Inflammatory macrophage treated with lipopolysaccharide for 1 hour (primary cell): ENCODE measurements around the gene TMEM218.
"Not testable (repeated sequence)": the region's sequence is repeated elsewhere in the genome, so short reads cannot be mapped to it uniquely, and the experiment has no call there.

Source experiments
- DNase-seq, 2 donors: peaks; one replicate each; pipeline ENCODE4 v3.0.0-alpha.2; 2020 to 2022

Gene TMEM218

DNA sequence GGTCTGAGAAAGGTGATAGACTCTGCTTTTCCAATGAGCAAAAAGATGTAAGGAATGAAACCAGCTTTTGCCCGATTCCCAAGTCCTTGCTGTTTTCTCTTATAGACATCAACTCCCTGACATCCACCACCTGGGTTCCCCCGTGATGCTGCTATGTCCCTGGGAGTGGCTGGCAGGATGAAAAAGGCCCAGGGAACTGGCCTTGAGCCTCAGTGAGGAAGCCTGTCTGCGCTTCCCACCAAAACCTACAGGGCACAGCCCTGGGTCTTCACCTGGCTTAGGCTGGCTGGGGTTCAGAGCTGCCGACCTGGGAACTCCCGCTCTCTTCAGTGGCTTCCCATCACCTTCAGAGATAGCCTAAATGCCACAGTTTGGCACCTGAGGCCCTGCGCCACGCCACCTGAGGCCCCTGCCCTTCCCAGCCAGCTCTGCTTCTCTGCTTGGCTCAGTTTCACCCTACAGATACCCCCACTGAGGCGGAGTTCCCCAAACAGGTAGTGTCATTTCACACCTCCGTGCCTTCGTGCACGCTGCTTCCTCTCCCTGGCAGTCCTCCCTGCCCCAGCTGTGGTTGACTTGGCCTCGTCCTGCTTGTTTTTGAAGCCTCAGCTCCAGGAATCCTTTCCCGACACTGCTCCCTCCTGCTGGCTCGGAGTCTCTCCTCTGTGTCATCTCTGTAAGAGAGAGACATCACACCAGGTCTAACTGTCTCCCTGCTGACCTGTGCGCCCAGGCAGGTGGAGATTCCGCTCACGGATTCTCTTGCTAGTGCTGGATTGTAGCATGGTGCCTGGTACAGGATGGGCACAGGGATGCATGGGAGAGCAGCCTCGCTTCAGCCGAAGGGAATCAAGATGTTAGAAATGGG is 37.6 kb downstream of the TMEM218 start:
- no peak for DNase-seq

DNA sequence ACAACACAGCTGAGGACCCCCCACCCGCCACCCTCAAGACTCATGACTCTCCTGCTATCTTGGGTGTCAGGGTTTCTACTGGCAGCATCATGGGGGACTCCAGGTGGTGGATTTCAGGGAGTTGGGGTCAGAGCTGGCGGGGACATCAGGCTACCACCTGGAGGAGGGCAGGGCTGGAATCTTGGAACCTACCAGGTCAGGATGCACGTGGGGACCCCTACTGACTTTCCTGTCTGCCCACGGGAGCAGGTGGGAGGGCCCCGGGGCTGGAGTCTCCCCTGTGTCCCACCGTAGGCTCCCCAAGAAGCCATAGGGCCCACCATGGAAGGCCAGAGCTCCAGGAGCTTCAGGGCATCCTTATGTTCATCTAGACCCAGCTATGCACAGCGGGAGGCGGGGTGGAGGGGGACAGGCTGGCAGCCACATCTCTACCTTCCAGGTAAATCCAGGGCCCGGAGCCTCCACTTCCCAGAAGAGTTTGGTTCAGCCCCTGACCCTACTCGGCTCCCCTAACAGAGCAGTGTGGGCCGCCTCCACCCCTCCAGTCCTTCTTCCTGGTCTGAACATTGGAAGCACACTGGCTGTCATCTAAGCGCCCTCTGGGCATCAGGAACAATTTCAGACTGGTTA is 38.4 kb downstream of the TMEM218 start:
- no peak for DNase-seq

DNA sequence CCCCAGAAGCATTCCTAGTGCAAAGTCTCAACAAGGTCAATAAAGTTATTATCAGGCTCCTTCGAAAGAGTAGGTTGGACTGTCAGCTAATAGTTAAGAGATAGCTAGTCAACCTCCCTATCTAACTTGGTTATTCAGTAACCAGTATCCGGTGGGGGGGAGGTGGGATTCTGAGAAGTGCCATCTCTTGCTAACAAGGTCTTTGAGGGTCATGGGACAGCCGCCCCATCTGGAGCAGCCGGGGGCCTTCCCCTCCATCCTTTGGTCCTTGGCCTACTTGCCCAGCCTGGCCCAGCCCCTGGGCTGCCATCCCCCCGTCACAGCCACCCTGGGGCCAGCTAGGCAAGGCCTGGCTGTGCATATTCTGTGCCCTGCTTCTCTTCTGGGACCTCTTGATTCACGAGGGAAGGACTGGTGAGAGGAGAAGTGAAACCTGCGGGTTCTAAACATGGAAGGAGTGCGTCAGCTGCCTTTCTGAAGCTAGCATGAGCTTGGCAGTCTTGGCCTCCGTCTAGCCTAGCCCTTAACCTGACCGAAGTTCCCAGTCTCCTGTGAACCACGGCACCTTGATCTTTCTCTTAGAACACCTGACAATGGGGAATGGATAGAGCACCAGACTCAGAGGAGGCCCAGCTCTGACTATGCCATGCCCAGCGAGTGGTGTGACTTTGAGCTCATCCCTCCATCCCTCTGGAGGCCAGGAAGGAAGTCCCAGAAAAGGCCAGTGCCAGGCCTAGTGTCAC is 39.0 kb downstream of the TMEM218 start:
- DNase-seq = peak; percentile 73 to 75

DNA sequence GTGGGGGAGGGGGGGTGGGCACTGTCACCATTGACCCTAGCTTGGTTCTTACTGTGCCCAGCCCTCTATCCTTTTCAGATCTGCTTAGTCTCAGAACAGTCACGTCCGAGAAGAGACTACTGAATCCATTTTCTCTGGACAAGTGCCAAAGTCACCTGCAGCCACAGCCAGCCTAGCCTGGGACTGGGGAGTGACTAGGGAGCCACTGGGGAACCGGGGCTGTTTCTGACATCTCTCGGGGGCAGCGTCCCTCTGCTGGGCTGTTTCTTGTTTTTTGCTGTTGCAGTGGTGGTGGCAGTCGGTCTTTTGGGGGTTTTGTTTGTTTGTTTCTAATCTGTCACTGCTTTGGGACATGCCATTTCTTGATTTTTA is 39.6 kb downstream of the TMEM218 start:
- DNase-seq = no peak

DNA sequence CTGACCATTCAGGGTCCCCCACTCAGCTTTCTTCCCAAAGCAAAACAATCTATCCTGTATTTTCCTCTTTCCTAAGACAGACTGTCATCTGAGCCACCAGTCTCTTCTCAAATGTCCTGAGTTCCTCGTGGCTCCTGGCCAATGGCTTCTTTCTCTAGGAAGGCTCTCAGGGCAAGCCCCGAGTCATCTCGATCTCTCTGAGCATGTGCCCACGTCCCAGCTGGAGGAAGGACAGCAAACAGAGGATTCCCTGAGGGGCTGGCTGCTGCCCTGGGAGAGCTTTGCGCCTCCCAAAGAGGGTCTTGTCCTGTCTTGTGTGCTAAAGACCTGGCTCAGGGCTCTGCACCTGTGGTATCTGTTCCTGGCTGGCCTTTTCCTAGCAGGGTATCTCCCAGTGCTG is 40.0 kb downstream of the TMEM218 start:
- peak in 1 of 2 donors; percentile 64 for DNase-seq

DNA sequence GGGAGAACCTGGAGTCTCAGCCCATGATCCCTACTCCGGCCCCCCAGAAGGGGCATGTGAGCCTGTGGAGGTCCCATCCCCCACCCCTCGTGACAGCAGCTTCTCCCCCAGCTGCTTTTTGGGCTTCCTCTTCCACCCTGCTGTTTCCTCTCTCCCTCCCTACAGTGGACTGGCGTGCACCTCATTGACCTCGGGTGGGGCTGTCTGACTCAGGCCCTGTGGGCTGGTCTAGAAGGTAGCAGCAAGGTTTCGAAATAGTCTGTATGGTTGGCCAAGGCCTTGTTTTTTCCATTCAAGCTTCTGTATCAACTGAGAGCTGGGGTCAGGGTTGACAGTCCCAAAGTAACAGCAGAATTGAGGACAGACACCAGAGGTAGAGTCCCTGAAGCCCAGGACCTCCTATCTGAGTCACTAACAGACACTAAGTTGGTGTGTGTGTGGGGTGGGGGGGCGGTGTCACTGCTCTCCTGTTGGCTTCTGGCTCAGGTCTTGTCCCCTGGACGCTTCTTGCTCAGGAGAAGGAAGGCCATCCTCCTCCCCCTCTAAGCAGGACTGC is 40.6 kb downstream of the TMEM218 start:
- peak; percentile 86 to 92 for DNase-seq

DNA sequence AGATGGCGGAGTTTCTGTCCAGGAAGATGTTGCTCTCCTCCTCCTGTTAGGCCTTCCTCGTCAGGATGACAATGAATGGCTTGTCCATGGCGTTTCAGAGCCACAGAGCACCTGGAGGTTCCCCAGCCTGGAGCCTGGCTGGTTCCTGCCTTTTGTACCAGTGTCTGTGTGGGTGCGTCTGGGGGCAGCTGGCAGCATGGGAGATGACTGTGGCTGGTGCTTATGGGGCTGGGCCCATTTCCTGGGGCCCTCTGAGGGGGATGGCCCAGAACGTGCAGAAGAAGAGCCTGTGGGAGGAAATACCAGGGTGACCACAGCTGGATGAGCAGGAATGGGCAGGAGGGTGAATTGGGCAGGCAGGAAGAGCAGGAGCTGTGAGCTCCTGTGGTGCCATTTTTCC is 41.6 kb downstream of the TMEM218 start:
- peak in 1 of 2 donors; percentile 39 for DNase-seq

DNA sequence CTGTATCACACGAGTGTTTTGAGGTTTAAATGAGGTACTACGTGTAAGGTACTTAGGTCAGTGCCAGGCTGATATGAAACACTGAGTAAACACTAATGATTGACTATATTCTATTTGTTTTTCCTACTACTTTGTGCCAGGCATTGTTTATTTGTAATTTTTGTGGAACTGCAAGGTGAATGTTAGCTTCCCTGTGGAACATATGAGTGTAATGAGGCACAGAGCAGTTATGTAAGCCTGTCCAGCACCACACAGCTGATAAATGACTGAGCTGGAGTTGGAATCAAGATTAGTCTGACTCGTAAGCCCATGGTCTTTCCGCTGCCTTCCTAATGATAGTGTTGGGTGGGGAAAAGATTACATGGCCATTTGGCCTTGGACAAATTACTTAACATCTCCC is 42.4 kb downstream of the TMEM218 start:
- peak in 1 of 2 donors; percentile 21 for DNase-seq

DNA sequence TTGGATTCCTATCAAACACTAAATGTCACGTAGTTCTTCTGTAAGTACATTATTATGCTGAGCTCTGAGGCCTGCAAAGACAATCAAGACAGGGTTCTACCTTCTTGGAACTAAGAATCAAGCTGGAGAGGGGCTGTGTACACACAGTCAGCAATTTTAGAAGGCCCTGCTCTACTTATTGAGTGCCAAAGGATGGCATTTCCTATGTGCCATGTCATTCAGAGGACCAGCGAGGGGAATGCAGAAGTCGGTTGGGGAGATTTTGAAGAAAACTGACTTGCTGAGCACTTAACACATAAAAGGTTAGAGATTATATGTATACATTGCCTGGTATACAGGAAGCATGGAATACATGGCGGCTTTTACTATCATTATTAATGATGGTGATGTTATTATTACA is 43.1 kb downstream of the TMEM218 start:
- DNase-seq = no peak

DNA sequence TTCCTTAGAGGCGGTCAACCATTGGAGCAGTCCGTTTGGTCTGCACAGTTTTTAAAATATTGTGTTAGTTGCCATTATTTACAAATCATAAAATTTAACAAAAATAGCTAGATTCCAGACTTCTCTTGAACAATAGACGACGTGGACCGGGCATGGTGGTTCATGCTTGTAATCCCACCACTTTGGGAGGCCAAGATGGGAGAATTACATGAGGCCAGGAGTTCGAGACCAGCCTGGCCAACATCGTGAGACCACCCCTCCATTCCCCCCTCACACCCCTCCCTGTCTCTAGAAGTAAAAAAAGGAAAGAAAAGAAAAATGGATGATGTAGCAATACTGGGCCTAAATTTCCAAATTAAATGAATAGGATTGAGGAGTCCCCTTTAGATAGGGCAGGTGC is 47.4 kb downstream of the TMEM218 start:
- no peak for DNase-seq

DNA sequence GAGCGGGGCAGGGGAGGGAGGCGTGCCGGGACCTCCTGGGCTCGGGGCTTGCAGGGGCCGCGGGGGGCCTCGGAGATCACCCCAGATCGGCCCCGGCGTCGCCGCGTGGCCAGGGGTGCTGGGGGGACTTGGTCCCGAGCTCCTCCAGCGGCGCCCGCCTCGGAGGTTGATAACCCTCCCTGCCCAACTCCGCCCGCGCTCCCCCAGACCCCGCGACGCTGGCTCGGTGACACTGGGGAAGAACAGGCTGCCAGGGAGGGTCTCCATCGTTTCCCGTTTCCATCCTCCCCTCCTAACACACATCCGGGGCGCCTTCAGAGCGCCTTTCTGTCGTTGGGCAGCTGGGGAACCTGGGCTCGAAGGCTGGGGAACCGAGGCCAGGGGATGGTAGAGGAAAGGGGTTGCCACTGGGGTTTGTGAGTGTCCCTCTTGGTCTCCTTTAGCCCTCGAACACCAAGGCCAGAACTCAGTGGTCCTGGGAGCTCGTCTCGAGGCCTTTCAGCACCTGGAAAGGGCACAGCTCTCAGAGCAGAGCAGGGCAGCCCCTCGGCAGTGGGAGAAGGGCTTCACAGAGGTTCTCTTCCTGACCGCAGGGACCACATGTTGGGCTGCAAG is 47.9 kb downstream of the TMEM218 start:
- no peak for DNase-seq

DNA sequence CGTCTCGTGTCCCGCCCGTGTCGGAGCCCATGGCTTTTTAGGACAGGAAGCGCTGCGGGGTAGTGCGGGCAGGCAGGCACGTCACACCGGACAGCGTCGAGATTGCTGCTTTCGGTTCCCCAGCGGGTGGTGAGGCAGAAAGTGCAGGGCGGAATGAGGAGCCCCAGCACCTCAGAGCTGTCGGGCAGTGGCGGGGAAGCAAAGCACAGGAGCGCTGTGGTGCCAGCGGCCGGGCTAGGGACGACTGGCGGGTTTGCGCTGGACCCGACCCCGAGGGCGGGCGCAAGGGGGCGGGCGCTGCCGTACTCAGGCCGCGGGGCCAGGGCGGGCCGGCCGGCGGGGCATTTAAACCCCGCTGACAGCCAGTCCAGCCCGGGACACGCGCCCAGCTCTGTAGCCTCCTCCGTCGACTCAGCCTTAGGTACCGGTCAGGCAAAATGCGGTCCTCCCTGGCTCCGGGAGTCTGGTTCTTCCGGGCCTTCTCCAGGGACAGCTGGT is 48.4 kb downstream of the TMEM218 start, which contains the start of gene SLC37A2:
Gene SLC37A2 (plus strand): TSS at position 375 of the 498 bp plus-strand sequence. CDS start 63 bp downstream, at position 438.
- peak; percentile 72 to 76 for DNase-seq

DNA sequence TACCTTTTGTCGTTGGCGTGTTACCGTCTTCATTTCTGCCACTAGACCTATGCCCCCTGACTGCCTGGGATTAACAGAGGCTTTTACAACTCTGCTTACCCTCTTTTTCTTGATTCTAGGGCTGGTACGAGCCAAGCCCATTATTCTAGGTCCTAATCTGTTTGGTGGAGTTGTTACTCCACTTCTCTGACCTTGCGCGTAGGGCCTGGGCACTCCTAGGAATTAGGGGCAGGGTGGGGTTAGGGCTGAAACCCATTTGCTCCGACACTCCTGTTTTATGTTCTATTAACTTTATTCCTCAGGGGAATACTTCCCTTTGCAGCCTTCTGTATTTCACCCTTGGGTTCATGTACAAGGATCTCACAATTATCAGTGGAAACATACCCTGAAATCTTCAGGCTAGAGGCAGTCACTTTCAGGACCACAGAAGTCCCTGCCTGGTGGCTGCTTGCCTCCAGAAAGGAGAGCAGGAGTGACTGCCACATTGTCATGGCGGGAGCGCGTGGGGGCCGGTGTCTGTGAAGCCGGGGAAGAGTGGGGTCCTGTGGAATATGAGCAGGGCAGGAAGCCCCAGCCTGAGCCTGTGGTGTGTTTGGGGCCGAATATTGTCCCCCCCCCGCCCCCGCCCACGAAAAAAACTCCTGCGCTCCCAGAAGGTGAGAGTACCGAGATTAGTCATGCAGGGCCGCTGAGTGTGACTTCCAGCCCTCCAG is 49.1 kb downstream of the TMEM218 start:
- no peak for DNase-seq

DNA sequence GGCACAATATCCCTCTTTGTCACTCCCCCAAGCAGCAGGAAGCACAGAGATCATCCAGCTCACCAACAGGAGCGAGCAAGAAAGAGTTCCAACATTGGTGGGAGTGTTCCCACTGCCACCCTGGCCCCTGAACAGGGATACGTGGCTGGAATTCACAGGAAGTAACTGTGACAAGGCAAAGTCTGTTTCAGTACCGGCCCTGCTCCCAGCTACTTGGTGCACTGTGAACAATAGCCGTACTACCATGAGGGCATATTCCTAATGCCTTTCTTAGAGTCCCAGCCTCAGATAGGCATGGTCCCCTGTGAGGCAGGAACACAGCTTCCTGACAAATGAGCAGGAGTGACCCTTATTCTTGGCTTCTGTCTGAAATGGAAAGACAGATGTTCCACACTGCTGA is 50.1 kb downstream of the TMEM218 start:
- DNase-seq = no peak

DNA sequence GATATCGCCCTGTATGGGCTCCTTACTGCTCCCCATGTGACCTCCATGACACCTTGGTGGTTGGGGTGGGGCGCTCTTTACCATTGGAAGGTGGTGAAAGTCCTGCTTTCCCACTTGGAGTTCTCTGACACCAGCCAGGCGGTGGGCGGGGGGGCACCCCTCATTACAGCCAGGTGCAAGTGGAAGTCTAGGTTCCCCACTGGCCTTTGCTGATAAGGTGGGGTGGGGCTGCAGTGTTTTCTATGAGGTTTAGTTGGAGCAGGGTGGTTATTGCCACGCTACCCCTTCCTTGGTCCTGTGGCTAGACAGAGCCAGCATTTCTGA is 53.8 kb downstream of the TMEM218 start:
- no peak for DNase-seq

DNA sequence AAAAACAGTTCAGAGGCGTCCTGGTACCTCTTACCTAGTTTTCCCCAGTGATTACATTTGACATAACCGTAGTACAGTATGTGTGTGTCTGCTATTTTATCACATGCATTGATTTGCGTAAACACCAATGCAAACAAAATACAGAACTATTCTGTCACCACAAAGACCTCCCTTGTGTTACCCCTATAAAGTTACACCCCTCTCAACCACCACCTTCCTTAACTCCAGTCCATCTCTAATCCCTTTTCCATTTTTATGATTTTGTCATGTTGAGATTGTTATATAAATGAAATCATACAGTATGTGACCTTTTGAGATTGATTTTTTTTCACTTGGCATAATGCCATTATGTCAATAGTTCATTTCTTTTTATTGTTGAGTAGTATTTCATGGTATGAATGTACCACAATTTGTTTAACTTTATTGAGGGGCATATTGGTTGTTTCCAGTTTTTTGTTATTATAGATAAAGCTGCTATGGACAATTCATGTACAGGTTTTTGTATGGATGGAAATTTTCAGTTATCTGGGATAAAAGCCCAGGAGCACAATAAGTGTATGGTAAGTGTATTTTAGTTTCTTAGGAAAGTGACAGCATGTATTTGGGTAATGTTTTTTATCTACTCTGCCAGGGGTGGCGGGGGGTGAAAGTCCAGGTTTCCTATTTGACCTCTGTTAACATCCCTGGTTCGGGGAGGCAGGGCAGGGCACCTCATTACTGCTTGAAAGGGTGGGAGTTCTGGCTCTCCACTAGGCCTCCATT is 54.3 kb downstream of the TMEM218 start:
- no peak for DNase-seq

DNA sequence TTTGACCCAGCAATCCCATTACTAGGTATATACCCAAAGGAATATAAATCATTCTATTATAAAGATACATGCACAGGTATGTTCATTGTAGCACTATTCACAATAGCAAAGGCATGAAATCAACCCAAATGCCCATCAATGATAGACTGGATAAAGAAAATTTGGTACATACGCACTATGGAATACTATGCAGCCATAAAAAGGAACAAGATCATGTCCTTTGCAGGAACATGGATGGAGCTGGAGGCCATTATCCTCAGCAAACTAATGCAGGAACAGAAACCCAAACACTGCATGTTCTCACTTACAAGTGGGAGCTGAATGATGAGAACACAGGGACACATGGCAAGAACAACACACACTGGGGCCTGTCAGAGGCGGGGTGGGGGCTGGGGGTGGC is 55.3 kb downstream of the TMEM218 start:
- DNase-seq = not testable (repeated sequence)

DNA sequence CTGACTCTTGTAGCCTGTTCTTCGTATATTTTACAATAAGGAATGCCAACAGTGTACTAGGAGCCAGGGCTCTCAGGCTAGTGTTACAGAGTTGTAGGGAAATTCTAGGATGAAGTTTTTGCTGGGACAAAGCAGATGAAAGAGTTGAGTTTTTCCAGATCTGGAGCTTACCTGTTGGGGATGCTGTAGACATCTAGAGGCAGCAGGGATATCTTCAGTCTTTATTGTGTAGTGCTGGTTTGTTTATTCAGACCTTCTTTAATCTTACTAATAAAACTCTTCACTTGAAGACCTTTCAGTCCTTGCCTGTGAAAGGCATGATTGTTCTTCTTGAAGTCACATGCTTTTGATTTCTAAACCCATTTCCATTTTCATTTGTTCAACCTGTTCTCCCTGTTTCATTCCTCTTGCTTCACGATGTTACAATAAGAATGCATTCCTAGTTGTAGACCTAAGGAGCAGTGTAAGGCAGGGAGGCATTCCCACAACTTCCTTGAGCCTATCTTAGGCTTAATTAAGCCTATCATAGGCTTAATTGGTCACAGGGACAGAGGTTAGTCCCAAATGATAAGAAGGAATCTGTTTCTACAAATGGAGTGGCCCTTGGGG is 56.2 kb downstream of the TMEM218 start:
- DNase-seq = no peak

DNA sequence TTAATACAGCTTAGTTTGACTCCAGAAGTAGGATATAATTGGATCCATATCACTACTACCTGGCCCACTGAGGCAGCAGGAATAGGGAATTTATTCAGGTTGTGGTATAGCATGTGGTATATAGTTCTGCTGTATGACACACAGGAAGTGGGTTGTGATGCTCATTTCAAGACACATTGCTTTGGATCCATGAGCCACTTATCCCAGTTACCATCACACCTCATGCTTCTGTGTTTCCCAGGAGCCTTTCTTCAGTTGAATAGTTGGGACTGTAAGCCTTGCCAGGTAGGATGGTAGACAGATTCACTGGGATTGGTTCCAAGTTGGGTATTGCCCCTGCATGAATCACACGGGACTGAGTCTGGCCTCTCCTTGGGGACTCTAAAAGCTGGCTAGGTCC is 58.3 kb downstream of the TMEM218 start:
- DNase-seq = no peak

DNA sequence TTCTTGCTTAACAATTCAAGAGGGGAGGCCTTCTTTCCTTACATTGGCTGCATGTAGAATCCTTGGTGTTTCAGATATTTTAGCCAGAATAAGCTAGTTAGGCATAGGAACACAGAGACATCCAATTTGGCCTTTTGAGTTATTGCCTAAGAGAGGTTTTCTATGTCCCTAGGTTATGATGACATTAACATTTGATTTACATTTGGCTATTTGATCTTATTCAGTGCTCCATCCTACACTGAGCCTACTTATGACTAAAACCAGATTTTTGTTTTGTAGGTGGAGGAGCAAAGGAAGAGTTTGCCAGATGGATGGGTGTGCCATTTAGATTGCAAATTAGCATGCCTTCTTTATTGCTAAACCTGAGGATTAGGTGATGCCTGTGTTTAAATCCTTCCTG is 59.4 kb downstream of the TMEM218 start:
- DNase-seq = no peak
